Measurements from ENCODE around the gene KDM8. TPM values are rescaled to one million over a fixed set of nuclear protein-coding genes. Genes with fewer than 3 reads are reported as not detected.

The KDM8 gene
- total and polyA plus RNA-seq, 9 of the 15 experiments (the other 6 are each of a cell fraction or from before 2014, with no cell fraction given), result 0.61 to 9.1 (median 5.4) TPM

GRCh38 chr16:27202923-27203506 lies 311 bp upstream of the KDM8 start (continued):
- TF ChIP-seq YY1 (IDR thresholded peaks at IDR 0.05; ENCODE audit: borderline replicate concordance in 1 of 3, control insufficient read depth in 1 of 3, extremely low read depth in 1 of 3, insufficient read depth in 3 of 3, insufficient read length in 1 of 3, insufficient replicate concordance in 2 of 3, low read depth in 1 of 3, low read length in 2 of 3) (peak in 2 of 3 experiments; percentile 66 to 72), SMAD3 (CRISPR knock-in tag; conservative IDR thresholded peaks at IDR 0.05) (no peak), SMARCC2 (IDR thresholded peaks at IDR 0.05; ENCODE audit: low read depth) (0 out of 2 replicates have a peak, but pooled peaks have one; percentile 32), ARID4B (CRISPR knock-in tag; IDR thresholded peaks at IDR 0.05) (peak; percentile 68; the same call in 1 of the 2 replicates), ZNF444 (CRISPR knock-in tag; IDR thresholded peaks at IDR 0.05) (no peak), SMARCA4 (IDR thresholded peaks at IDR 0.05) (peak; percentile 60), SIN3A (IDR thresholded peaks at IDR 0.05; ENCODE audit: borderline replicate concordance in 2 of 2, control insufficient read depth in 1 of 2, low read depth in 2 of 2, low read length in 2 of 2) (peak; percentile 68 to 75; a peak in 2 of 4 replicates), NKRF (IDR thresholded peaks at IDR 0.05; ENCODE audit: borderline replicate concordance) (peak; percentile 46; the same call in 1 of the 2 replicates), ZHX1 (conservative IDR thresholded peaks at IDR 0.05; ENCODE audit: low read length) (0 out of 2 replicates have a peak, but pooled peaks have one; percentile 50), ZNF764 (CRISPR knock-in tag; IDR thresholded peaks at IDR 0.05; ENCODE audit: low read depth) (no peak), PTTG1 (tag; IDR thresholded peaks at IDR 0.05; ENCODE audit: low read depth) (no peak), TAF9B (IDR thresholded peaks at IDR 0.05; ENCODE audit: partially characterized antibody) (peak; percentile 25)

Data from K562 (cell line).